Neuronal stem cell (in vitro differentiated cells): Measurements from ENCODE around the gene ALDH18A1.

Source experiments
- DNase-seq: peaks from one replicate; pipeline ENCODE4 v3.0.0-alpha.2; 2013; ENCODE audit warnings: low spot score
- H2AFZ ChIP-seq: one replicate; pipeline ENCODE4 v1.6.1; 2013; ENCODE audit warnings: mild to moderate bottlenecking, low read length, inconsistent platforms
- H2AK5ac ChIP-seq: 2 replicates; pipeline ENCODE4 v1.6.1; 2013; ENCODE audit warnings: low read depth, mild to moderate bottlenecking, inconsistent platforms, low read length, moderate library complexity, mixed read lengths
- H2BK120ac ChIP-seq: 2 replicates; pipeline ENCODE4 v1.6.1; 2013; ENCODE audit warnings: low read depth, mild to moderate bottlenecking, inconsistent platforms, low read length, moderate library complexity, mixed read lengths
- H2BK12ac ChIP-seq: one replicate; pipeline ENCODE4 v1.6.1; 2013; ENCODE audit warnings: low read length, inconsistent platforms
- H2BK15ac ChIP-seq: 2 replicates; pipeline ENCODE4 v1.6.1; 2013; ENCODE audit warnings: mild to moderate bottlenecking, low read length, inconsistent platforms, mixed read lengths
- H2BK5ac ChIP-seq: one replicate; pipeline ENCODE4 v1.6.1; 2013; ENCODE audit warnings: inconsistent platforms, mild to moderate bottlenecking, low read length, moderate library complexity
- H3K14ac ChIP-seq: one replicate; pipeline ENCODE4 v1.6.1; 2013; ENCODE audit warnings: low read length, inconsistent platforms
- H3K18ac ChIP-seq: 2 replicates; pipeline ENCODE4 v1.6.1; 2013; ENCODE audit warnings: low read length, inconsistent platforms
- H3K23ac ChIP-seq: 2 replicates; pipeline ENCODE4 v1.6.1; 2013; ENCODE audit warnings: low read depth, mild to moderate bottlenecking, mixed read lengths, low read length, inconsistent platforms; ENCODE audit not compliant: poor library complexity
- H3K27ac ChIP-seq: replicated peaks from 3 replicates; pipeline ENCODE4 v1.5.1; 2013; ENCODE audit warnings: low read length, inconsistent platforms
- H3K27me3 ChIP-seq, 3 experiments: 2 replicates each; pipeline ENCODE4 v1.6.1; 2013; ENCODE audit warnings: low read length in 3 of 3, mild to moderate bottlenecking in 2 of 3, inconsistent platforms in 1 of 3, low read depth in 1 of 3, mixed read lengths in 1 of 3, moderate library complexity in 1 of 3; ENCODE audit not compliant: control insufficient read depth in 3 of 3, insufficient read depth in 3 of 3
- H3K36me3 ChIP-seq, 2 donors: replicated peaks in 1 of 2; 2 replicates each; pipeline ENCODE4 v1.6.1; 2013; ENCODE audit warnings: low read length in 2 of 2; ENCODE audit not compliant: control insufficient read depth in 2 of 2, insufficient read depth in 2 of 2
- H3K4ac ChIP-seq: 2 replicates; pipeline ENCODE4 v1.6.1; 2013; ENCODE audit warnings: inconsistent platforms, mild to moderate bottlenecking, low read length, moderate library complexity
- H3K4me1 ChIP-seq, 2 donors: 1 replicate in 1 of 2; 2 replicates in 1 of 2; pipeline ENCODE4 v1.6.1; 2013; ENCODE audit warnings: low read length in 2 of 2, low read depth in 1 of 2; ENCODE audit not compliant: control insufficient read depth in 2 of 2, insufficient read depth in 1 of 2
- H3K4me2 ChIP-seq: one replicate; pipeline ENCODE4 v1.6.1; 2013; ENCODE audit warnings: mild to moderate bottlenecking, low read length, inconsistent platforms; ENCODE audit not compliant: insufficient read depth, poor library complexity, severe bottlenecking
- H3K4me3 ChIP-seq, 2 donors: 2 replicates each; pipeline ENCODE4 v1.5.1; 2013; ENCODE audit warnings: low read length in 2 of 2, mild to moderate bottlenecking in 2 of 2, inconsistent platforms in 1 of 2, moderate library complexity in 1 of 2
- H3K79me1 ChIP-seq: one replicate; pipeline ENCODE4 v1.6.1; 2013; ENCODE audit warnings: low read depth, mild to moderate bottlenecking, inconsistent platforms, low read length, moderate library complexity
- H3K9ac ChIP-seq: one replicate; pipeline ENCODE4 v1.6.1; 2013; ENCODE audit warnings: mild to moderate bottlenecking, low read depth, low read length, inconsistent platforms; ENCODE audit not compliant: poor library complexity
- H3K9me3 ChIP-seq, 2 donors: replicated peaks in 1 of 2; 2 replicates each; pipeline versions ENCODE3 to v1.6.1; 2013; ENCODE audit warnings: low read length in 2 of 2, mild to moderate bottlenecking in 2 of 2, inconsistent platforms in 1 of 2, low read depth in 1 of 2, mixed read lengths in 1 of 2, moderate library complexity in 1 of 2; ENCODE audit not compliant: control insufficient read depth in 2 of 2, insufficient read depth in 1 of 2
- H4K8ac ChIP-seq: one replicate; pipeline ENCODE4 v1.6.1; 2013; ENCODE audit warnings: low read depth, mild to moderate bottlenecking, inconsistent platforms, low read length, moderate library complexity
- H4K91ac ChIP-seq: one replicate; pipeline ENCODE4 v1.6.1; 2013; ENCODE audit warnings: low read length, low read depth, mild to moderate bottlenecking, inconsistent platforms; ENCODE audit not compliant: poor library complexity
- WGBS, 2 donors: extraction: QIAGEN DNeasy Blood & Tissue Kit; methylation state at CpG; one replicate each; pipeline ENCODE4 v1.1.7; 2013; ENCODE audit warnings: missing lambda C conversion rate in 2 of 2, mixed read lengths in 1 of 2; ENCODE audit not compliant: insufficient read length in 2 of 2, insufficient replicate concordance in 1 of 2; ENCODE audit errors: extremely low coverage in 2 of 2; 5-methylcytosine and 5-hydroxymethylcytosine counted together

The ALDH18A1 gene

DNA sequence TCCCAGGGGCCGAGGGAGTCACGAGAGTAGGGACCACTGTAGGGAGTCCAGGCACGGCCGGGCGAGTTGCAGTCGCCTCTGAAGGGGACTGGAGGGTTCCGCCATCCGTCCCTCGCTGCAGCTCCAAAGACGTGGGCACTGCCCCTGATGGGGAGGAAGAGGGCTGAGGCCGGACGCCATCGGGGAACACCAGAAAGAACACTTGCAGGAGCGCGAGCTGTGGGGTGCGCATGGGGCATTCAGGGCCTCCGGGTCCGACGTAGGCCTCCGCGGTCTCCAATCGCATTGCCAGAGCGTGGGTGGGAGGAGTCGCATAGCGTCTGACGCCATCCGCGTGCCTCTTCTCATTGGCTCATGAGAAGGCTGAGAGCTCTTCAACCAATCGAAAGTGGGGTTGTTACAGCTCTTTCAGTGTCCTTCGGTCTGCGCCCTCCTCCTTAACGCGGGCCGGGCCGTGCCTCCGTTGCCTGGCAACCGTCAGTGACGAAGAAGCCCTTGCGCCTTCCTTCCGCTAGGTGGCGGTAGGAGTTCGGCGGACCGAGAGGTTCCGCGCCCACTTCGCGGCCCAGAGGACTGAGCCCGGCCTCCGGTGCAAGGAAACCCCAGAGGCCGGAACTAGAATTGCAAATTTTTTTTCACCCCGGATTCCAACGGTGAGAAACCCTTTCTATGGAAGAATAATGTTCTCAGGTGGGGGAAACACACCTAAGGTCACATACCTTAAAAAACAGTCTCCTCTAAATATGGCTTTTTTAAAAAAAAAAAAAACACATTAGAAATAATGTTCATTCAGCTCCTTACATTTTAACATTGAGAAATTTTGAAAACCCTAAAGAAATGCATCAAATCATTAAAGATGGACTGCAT is 37.4 kb upstream of the ALDH18A1 start, which contains the start of gene TCTN3:
TSS of gene TCTN3 (minus strand) at position 260 of the 867 bp plus-strand sequence. CDS start at position 232, 28 bp downstream.
- peak; percentile 99 for DNase-seq
- Histone ChIP-seq H3K4me3 (peak within 1 kb of the TSS; percentile 82 to 96), H3K23ac (no peak within 1 kb of the TSS), H4K8ac (no peak within 1 kb of the TSS), H3K14ac (no peak within 1 kb of the TSS), H3K27me3 (no peaks in the 10 kb centered on the region), H3K9ac (peak within 1 kb of the TSS; percentile 96), H2BK120ac (no peak within 1 kb of the TSS), H2AK5ac (no peak within 1 kb of the TSS), H3K18ac (peak within 1 kb of the TSS; percentile 92), H4K91ac (no peak within 1 kb of the TSS), H3K27ac (no peak within 1 kb of the TSS), H3K4me2 (peak within 1 kb of the TSS; percentile 84), H3K36me3 (peaks cover 9 to 35% of the 10 kb centered on the region in 2 donors), H3K79me1 (peaks cover 2% of the 10 kb centered on the region), H3K9me3 (no peaks in the 10 kb centered on the region), H2BK5ac (no peak within 1 kb of the TSS), H2BK15ac (no peak within 1 kb of the TSS), H3K4me1 (peaks cover 0 to 3% of the 10 kb centered on the region in 2 donors), H2AFZ (peak within 1 kb of the TSS; percentile 91), H2BK12ac (no peak within 1 kb of the TSS), H3K4ac (no peak within 1 kb of the TSS)
- WGBS, 2 donors, result no CpG with 5 or more reads among the region's 53 CpGs

DNA sequence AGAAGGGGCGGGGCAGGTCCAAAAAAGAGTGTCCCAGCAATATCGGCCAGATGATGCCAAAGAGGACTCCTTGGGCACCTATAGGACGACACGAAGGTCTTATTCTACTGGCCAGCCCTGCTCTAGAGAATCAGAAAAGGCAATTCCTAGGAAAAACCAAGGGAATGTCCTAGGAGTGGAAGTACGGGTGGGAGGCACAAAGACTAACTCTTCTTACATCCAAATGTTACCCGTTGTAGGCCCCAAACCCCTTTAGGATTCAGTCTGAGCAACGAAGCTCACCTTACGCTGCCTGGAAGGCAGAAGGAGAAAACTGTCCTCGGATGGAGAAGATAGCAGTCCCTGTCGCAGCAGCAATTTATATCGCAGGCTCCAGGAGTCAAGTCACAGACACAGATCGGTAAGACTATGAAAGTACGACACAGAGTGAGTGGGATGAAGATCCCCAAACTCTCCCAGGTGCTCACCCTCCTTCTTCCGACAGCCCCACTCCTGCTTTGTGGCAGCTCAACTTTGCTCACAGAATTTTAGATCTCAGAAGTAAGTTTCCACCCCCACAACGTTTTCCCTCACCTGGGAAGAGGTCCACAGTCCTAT is 36.7 kb upstream of the ALDH18A1 start:
- H2AK5ac ChIP-seq, result no peak overlapping the region
- no peak overlapping the region for H3K4ac ChIP-seq
- H4K8ac ChIP-seq, result no peak overlapping the region
- peaks cover 0 to 3% of the 10 kb centered on the region in 2 donors for H3K4me1 ChIP-seq
- no peak overlapping the region for H3K27ac ChIP-seq
- peak overlapping the region; percentile 91 for H2AFZ ChIP-seq
- WGBS, 2 donors, result no CpG with 5 or more reads among the region's 15 CpGs
- H3K36me3 ChIP-seq, result peaks cover 9 to 41% of the 10 kb centered on the region in 2 donors
- H3K18ac ChIP-seq, result peak overlapping the region; percentile 92
- H3K79me1 ChIP-seq, result peaks cover 2% of the 10 kb centered on the region
- no peak overlapping the region for H4K91ac ChIP-seq
- H3K14ac ChIP-seq, result no peak overlapping the region
- H2BK120ac ChIP-seq, result no peak overlapping the region
- no peak overlapping the region for H3K23ac ChIP-seq
- peak; percentile 3 for DNase-seq
- no peak overlapping the region for H2BK15ac ChIP-seq
- H3K27me3 ChIP-seq, result no peaks in the 10 kb centered on the region
- H2BK5ac ChIP-seq, result no peak overlapping the region
- H2BK12ac ChIP-seq, result no peak overlapping the region
- no peaks in the 10 kb centered on the region for H3K9me3 ChIP-seq
- peak overlapping the region; percentile 84 for H3K4me2 ChIP-seq
- peak overlapping the region; percentile 82 to 96 for H3K4me3 ChIP-seq
- H3K9ac ChIP-seq, result peak overlapping the region; percentile 96

DNA sequence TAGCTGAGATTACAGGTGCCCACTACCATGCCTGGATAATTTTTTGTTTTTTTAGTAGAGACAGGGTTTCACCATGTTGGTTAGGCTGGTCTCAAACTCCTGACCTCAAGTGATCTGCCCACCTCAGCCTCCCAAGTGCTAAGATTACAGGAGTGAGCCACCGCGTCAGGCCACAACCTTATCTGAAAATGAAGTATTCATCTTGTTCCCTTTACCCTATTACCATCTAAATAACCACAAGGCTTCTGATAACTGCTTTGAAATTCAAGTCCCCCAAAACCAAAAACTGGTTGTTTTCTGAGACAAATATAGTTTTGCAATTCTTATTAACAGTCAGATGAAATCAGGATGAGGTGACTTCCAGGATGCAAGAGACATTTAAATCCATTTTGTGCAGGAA is 34.8 kb upstream of the ALDH18A1 start:
- no peaks in the 10 kb centered on the region for H3K9me3 ChIP-seq
- no peak for DNase-seq
- no peak overlapping the region for H3K4me2 ChIP-seq
- H3K9ac ChIP-seq, result no peak overlapping the region
- no peak overlapping the region for H3K4ac ChIP-seq
- H2AFZ ChIP-seq, result no peak overlapping the region
- no peak overlapping the region for H3K23ac ChIP-seq
- H3K27ac ChIP-seq, result no peak overlapping the region
- peaks cover 2% of the 10 kb centered on the region for H3K79me1 ChIP-seq
- no peak overlapping the region for H2BK12ac ChIP-seq
- H3K4me3 ChIP-seq, result no peak overlapping the region
- no peak overlapping the region for H3K18ac ChIP-seq
- no peak overlapping the region for H2BK15ac ChIP-seq
- H2BK120ac ChIP-seq, result no peak overlapping the region
- no peaks in the 10 kb centered on the region for H3K27me3 ChIP-seq
- no peak overlapping the region for H4K8ac ChIP-seq
- H4K91ac ChIP-seq, result no peak overlapping the region
- WGBS, 2 donors, result no CpG with 5 or more reads among the region's 2 CpGs
- peaks cover 18 to 57% of the 10 kb centered on the region in 2 donors for H3K36me3 ChIP-seq
- H3K14ac ChIP-seq, result no peak overlapping the region
- H3K4me1 ChIP-seq, result peaks cover 0 to 3% of the 10 kb centered on the region in 2 donors
- no peak overlapping the region for H2BK5ac ChIP-seq
- no peak overlapping the region for H2AK5ac ChIP-seq

DNA sequence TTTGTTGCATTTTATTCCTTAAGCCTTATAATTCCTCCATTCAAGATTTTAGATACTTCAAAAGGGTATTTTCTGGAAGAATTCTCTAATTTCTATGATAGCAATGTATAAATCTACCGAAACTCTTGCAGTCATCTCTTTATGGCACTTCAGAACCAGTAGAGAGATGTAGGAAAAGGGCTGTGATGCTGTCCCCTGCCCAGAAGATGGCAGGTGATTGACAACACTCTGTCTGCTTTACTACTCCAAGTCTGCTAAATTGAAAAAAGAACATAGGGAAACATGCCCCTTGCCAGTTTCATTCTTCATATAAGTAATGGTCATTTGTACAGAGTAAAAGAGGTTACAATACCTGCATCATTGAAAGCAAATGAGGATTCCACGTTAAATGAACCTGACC is 32.1 kb upstream of the ALDH18A1 start:
- Histone ChIP-seq H3K4me3 (no peak overlapping the region), H2BK5ac (no peak overlapping the region), H3K27me3 (no peaks in the 10 kb centered on the region), H2AK5ac (no peak overlapping the region), H4K8ac (no peak overlapping the region), H3K23ac (no peak overlapping the region), H3K4me2 (no peak overlapping the region), H2BK15ac (no peak overlapping the region), H4K91ac (no peak overlapping the region), H3K4ac (no peak overlapping the region), H2BK120ac (no peak overlapping the region), H3K9ac (no peak overlapping the region), H3K14ac (no peak overlapping the region), H2BK12ac (no peak overlapping the region), H2AFZ (no peak overlapping the region), H3K79me1 (peaks cover 2% of the 10 kb centered on the region), H3K4me1 (peaks cover 0 to 3% of the 10 kb centered on the region in 2 donors), H3K9me3 (no peaks in the 10 kb centered on the region), H3K36me3 (peaks cover 26 to 84% of the 10 kb centered on the region in 2 donors), H3K27ac (no peak overlapping the region), H3K18ac (no peak overlapping the region)
- no CpG with 5 or more reads among the region's 2 CpGs for WGBS, 2 donors
- DNase-seq, result no peak
